HG03039 (cell line): ENCODE measurements around the gene APPL1.
"Not testable (repeated sequence)": the region's sequence is repeated elsewhere in the genome, so short reads cannot be mapped to it uniquely, and the experiment has no call there.

ENCODE experiments used
- ATAC-seq: cut with Tn5 transposase; IDR thresholded peaks from one replicate; pipeline ENCODE4 v1.9.1; 2021; ENCODE audit warnings: mild to moderate bottlenecking, moderate library complexity; ENCODE audit not compliant: unreplicated experiment

APPL1 gene

DNA sequence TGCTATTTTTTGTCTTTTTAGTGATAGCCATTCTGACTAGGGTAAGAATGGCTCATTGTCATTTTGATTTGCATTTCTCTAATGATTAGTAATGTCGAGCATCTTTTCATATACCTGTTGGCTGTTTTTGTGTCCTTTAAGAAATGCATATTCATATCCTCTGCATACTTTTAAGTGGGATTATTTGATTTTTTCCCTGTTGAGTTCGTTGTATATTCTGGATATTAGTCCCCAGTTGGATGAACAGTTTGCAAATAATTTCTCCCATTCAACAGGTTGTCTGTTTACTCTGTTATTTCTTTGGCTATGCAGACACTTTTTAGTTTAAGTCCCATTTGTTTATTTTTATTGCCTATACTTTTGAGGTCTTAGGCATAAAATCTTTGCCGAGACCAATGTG lies 34.4 kb downstream of the APPL1 start:
- no peak for ATAC-seq

DNA sequence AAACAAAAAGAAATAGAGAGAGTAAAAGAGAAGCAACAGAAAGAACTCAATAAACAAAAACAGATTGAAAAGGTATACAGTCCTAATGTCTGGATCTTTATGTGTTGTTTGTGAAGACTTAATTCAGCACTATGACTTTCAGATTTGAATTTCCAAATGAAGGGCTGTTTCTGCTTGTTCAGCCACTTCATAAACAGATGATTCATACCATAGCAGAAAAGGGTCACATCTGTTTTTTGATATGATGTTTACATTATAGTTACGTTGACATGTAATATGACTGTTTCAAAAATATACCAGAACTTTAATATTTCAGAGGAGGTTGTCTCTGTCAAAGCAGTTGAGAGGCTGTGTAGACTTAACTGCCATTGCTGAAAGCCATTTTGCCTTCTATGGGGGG lies 40.9 kb downstream of the APPL1 start:
- no peak for ATAC-seq

DNA sequence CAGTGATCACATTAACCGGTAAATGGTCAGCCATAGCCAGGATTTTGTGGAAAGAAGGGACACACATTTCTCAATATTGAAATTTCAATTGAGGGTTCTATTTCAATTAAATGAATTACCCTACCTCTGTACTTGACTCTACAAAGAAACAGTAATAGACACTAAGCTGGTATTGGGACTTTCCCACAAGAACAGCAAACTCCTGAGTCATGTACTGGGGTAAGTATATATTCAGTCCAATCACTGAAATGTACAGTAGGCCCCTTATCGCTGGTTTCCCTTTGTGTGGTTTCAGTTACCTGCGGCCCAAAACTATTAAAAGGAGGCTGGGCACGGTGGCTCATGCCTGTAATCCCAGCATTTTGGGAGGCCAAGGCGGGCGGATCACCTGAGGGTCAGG lies 47.3 kb downstream of the APPL1 start:
- ATAC-seq: no peak

DNA sequence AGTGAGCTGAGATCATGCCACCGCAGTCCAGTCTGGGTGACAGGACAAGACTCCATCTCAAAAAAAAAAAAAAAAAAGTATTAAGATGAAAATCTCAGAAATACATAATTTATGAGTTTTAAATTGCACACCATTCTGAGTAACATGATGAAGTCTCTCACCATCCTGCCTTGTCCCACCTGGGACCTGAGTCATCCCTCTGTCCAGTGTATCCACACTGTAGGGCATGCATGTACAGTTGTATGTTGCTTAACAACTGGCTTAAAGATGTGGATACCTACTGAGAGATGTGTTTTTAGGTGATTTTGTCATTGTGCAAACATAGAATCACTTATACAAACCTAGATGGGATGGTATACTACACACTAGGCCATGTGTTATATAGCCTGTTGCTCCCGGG lies 47.9 kb downstream of the APPL1 start:
- no peak for ATAC-seq

DNA sequence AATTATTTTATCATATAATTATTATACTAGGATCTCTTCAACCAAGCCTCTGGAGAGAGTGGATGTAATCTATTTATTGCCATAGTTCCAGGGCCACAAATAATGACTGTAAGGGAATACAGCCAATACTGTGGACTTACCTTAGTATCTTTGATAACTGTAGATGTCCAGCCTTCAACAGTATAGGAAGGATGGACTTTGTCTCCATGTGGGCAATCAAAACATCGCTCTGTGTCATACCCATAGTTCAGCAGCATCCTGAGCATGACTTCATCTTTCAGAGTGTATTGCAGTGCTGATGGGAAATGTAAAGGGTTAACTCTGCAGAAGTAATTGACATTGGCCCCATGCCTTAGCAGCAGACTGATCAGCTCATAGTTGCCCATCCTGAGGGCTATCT lies 50.7 kb downstream of the APPL1 start:
- ATAC-seq: no peak

DNA sequence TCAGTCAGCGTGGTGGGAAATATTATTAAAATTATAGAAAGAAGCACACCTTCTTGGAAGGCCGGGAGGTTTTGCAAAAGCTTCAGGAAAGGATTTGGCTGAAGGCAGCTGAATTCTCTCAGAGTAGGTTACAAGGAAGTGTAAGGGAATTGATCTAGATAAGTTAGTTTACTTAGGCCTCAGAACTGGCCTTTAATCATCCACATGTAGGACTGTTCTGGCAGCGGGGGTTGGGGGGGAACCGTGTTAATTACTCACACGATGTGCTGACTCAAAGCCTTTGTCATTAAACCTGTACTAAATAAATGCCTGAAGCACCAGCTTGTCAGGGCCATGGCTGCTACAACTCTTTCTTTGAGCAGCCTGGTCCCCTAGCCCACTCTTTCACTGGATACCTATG lies 52.2 kb downstream of the APPL1 start:
- ATAC-seq: no peak

DNA sequence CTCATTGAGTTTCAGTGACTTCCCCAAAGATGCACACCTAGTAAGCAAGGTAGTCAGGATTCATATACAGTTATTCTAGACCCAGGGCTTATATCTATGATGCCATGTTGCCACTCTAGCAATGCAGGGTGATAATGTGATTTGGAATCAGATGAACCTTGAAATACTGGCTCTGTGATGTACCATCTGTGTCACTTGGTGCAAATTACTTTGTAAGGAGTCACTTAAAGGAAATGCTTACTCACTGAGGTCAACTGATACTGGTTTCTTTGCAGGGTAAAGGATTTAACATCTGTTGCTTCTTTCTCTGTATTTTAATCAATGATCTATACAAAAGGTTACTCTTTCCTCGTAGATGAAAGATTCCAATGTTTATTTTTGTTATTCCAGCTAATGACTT lies 54.2 kb downstream of the APPL1 start:
- no peak for ATAC-seq

DNA sequence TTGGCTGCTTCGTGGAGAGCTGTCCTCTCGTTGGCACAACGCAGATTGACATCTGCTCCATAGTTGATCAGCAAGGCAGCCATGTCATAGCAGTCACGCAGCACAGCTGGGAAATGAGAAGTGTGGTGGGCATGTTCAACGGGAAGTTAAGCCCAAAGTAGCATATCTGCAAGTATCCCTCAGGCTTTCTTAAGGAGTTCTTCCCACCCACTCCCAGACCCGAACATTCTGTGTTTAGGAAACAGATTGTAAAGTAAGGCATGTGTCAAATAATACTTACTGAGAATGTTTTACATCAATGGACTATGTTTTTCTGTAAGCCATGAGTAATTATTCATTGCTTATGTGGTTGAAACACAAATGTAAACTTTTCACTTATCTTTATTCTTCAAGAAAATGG lies 55.8 kb downstream of the APPL1 start:
- no peak for ATAC-seq

DNA sequence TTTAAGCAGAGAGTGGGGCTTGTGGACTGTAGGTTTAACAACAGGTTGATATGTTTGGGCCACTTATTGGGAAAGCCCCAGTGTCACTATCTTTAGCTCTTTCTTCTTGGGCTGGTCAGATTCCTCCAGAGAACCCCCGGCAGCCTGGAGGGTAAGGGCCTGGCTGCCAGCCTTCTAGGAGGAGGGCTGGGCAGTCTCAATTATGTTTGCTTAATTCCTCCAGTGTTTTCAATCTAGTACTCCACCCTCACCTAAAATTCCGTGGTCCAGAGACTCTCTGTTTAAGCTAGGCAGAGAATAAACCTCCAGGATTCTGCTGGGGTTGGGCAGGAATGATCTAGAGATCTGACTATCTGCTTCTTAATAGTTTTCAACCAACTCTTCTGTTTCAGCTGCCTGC lies 59.7 kb downstream of the APPL1 start:
- no peak for ATAC-seq

DNA sequence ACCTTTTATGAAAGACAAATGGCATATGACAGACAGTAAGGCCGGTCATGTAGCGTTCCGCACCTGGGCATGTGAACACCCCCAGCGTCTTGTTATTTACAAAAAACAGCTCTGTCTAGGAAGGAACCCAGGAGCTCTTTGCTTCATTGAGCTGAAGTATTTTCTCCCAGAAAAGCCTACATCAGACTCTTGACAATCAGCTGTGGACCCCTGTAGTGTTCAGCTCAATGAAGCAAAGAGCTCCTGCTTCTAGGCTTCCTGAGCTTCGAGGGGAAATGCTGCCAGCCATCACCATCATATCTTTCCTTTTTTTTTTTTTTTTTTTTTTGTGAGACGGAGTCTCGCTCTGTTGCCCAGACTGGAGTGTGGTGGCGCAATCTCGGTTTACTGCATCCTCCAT lies 60.9 kb downstream of the APPL1 start:
- no peak for ATAC-seq

DNA sequence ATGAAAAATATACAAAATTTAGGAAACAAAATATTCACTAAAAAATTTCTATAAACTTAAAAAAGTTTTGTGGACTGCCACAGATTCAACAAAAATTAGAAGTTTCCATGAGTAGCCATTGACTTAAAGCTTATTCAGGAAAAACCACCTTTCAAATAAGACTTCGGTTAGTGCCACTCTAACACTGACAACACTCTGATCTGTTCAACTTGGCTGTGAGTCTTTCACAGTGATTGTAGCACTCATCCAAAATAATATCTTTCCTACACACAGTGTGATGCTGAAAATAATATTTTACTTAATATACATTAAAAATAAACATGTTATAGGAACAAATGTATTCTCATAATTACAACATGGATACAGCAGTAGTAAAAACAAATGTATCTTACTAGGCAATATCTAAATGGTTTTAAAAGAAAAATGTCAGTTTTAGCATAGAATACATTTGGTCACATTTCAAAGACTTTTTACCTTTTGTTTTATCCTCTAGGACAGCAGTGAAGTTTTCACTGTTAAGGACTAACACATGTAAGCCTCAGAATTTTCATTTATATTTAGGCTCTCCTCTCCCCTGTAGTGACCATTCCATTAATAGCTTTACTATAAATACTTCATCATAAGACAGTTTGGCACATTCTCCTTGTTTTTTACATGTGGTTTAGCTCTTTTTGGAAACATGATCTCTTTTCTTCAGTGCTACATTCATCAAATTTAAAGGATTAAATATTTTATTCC lies 64.8 kb downstream of the APPL1 start, which contains the start of gene ASB14:
Gene ASB14, minus strand, starts transcription at position 527 of the 738 bp plus-strand sequence. CDS start 652 bp downstream, outside the sequence.
- no peak for ATAC-seq

DNA sequence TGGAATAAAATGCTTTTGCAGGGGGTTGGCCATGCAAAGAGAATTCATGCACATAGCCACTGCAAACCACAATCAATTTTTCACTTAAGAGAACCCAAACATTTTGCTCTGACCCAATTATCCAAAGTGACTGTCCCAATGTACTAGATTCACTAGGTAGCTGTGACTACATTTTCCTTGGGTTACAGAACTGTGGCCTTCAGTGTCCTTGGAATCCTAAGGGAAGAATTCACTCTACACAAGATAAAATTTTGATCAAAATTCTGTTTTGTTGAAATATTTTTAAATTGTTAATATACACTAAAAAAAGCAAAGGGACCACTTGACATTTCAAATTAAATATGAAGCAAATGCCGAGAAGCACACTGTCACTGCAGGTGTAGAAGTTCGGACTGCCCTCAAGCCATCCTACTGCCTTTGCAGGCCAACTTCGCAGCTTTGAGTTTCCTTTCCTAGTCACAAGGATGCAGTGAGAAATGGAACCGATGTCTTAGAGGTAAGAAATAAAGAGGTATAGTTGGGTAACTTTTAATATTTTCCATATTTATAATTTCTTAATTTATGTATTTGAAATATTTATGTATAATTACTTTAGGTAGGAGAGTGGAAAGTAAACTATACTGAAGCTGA lies 65.5 kb downstream of the APPL1 start:
- ATAC-seq: no peak

DNA sequence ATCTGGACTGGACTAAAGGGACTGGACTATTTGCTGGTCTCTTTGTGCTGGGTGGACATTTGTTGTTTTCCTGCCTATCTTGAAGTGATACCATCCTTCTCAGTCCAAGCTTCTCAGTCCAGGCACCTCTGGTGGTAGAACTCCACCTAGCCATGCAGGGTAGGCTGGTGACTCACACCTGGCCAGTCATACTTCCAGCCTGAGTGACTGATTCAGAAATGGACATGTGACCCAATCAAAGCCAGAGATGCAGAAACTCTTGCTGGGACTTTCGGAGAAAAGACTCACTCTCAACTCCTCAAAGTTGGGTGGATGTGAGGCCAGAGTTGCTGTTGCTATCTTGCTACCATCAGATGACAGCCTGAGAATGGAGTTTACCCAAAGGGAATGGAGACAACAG lies 70.5 kb downstream of the APPL1 start:
- ATAC-seq: no peak

DNA sequence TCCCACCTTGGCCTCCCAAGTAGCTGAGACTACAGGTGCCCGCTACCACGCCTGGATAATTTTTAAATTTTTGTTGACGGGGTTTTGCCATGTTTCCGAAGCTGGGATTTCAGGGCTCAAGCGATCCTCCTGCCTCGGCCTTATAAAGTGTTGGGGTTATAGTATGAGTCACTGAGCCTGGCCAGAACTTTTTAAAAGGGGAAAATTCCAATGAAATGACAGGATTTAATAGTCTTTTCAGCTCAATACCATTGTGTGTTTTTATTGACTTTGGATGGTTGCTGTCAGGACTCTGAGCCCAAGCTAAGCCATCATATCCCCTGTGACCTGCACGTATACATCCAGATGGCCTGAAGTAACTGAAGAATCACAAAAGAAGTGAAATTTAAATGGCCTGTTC lies 76.0 kb downstream of the APPL1 start:
- not testable (repeated sequence) for ATAC-seq

DNA sequence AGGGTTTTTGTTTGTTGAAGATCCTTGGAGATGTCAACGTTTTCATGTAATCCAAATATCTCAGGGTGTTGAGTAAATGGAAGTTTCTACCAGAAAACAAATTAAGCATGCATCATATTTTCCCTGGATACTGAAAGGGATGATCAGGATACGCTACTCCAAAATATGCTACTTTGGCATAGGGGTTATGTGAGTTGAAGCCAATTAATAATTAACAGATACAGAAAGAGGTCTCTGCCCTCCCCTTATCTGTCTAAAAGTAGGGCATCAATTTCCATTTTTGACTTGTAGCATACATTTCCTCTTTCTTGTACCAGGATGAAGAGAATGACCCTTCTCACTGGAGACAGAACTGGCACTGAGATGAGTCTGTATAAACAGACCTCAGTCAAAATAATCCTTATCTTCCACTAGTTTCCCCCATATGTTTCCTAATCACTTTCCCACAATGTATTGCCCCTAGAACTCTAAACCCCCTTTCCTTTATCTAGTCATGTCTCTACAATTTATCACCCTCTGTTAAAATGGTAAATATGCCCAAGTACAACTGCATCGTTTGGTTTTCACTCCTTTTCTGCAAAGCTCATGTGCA lies 82.3 kb downstream of the APPL1 start:
- ATAC-seq: no peak

DNA sequence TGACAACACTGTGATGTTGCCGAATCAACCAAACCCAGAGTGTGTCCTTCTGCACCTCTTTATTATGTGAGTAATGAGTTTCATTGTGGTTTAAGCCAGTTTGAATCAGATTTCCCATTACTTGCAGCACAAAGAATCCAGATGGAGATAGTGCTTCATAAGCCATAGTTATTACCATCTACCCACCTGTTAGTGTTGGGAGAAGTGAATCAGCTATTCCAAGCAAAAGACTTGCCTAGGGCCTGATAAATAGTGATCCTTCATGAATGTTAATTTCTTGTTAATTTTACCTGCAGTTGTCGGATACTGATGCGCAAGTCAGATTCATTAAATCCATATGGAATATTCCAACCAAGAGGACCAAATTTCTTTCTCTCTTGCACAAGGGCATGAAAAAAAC lies 86.7 kb downstream of the APPL1 start:
- ATAC-seq: no peak
